B cell (primary cell): Measurements from ENCODE around the gene ABCA1.

Source experiments
- EZH2 ChIP-seq: IDR thresholded peaks from 2 replicates; pipeline ENCODE4 v1.6.1; 2012; ENCODE audit warnings: borderline replicate concordance, low read depth, mild to moderate bottlenecking, moderate library complexity, low read length; ENCODE audit not compliant: insufficient read depth, poor library complexity, severe bottlenecking
- TF ChIP-seq, protein P1 (sequence below): fragments of 200-600 bp; IDR thresholded peaks from one replicate; pipeline ENCODE4 v1.8.0; 2022; ENCODE audit warnings: antibody characterized with exemption, mild to moderate bottlenecking

DNA sequence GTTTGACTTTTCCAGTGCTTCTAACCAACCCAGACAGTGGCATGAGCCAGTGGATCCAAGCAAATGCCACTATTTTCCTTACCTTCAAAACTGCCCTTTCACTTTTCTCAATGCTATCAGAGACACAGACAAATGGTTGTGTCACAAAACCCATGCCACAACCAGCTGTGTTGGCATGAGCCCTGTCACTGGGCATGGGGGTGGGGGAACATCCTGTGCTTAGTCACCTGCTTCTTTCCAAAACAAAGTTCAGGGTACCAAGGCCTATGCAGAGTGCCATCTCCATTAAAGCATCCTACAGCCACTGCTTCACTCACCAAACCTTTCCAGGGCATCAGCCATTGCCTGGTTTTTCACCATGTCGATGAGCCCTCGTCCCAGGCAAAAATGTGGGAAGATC is 133.9 kb downstream of the ABCA1 start:
- TF ChIP-seq, protein P1, sequence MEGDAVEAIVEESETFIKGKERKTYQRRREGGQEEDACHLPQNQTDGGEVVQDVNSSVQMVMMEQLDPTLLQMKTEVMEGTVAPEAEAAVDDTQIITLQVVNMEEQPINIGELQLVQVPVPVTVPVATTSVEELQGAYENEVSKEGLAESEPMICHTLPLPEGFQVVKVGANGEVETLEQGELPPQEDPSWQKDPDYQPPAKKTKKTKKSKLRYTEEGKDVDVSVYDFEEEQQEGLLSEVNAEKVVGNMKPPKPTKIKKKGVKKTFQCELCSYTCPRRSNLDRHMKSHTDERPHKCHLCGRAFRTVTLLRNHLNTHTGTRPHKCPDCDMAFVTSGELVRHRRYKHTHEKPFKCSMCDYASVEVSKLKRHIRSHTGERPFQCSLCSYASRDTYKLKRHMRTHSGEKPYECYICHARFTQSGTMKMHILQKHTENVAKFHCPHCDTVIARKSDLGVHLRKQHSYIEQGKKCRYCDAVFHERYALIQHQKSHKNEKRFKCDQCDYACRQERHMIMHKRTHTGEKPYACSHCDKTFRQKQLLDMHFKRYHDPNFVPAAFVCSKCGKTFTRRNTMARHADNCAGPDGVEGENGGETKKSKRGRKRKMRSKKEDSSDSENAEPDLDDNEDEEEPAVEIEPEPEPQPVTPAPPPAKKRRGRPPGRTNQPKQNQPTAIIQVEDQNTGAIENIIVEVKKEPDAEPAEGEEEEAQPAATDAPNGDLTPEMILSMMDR, result no peak
- TF ChIP-seq EZH2, result no peak
